H9 (cell line): ENCODE results near the gene TMEM141. TPM values are rescaled to one million over a fixed set of nuclear protein-coding genes. Genes with fewer than 3 reads are reported as not detected.

Experiments
- DNase-seq: peaks from one replicate; pipeline ENCODE4 v3.0.0-alpha.2; 2017
- H2AFZ ChIP-seq: one replicate; pipeline ENCODE4 v1.6.1; 2013; ENCODE audit warnings: mild to moderate bottlenecking, low read length, control low read depth, moderate library complexity
- H2AK5ac ChIP-seq: 2 replicates; pipeline ENCODE4 v1.6.1; 2013; ENCODE audit warnings: low read length, control low read depth, mixed read lengths; ENCODE audit not compliant: insufficient read length
- H2BK120ac ChIP-seq: one replicate; pipeline ENCODE4 v1.6.1; 2013; ENCODE audit warnings: low read depth, mild to moderate bottlenecking, low read length, control low read depth, inconsistent platforms; ENCODE audit not compliant: poor library complexity, severe bottlenecking
- H2BK12ac ChIP-seq: 2 replicates; pipeline ENCODE4 v1.6.1; 2013; ENCODE audit warnings: low read length, control low read depth, mixed read lengths, low read depth; ENCODE audit not compliant: insufficient read length
- H2BK15ac ChIP-seq: 2 replicates; pipeline ENCODE4 v1.6.1; 2013; ENCODE audit warnings: low read depth, low read length, control low read depth
- H2BK20ac ChIP-seq: one replicate; pipeline ENCODE4 v1.6.1; 2013; ENCODE audit warnings: low read depth, mild to moderate bottlenecking, low read length, control low read depth, inconsistent platforms; ENCODE audit not compliant: poor library complexity, severe bottlenecking
- H2BK5ac ChIP-seq: 2 replicates; pipeline ENCODE4 v1.6.1; 2013; ENCODE audit warnings: low read length, control low read depth, mixed read lengths; ENCODE audit not compliant: insufficient read length
- H3K14ac ChIP-seq: 2 replicates; pipeline ENCODE4 v1.6.1; 2013; ENCODE audit warnings: low read length, control low read depth; ENCODE audit not compliant: insufficient read depth
- H3K18ac ChIP-seq: 2 replicates; pipeline ENCODE4 v1.6.1; 2013; ENCODE audit warnings: low read depth, mild to moderate bottlenecking, mixed read lengths, low read length, control low read depth; ENCODE audit not compliant: insufficient read length
- H3K23ac ChIP-seq: 2 replicates; pipeline ENCODE4 v1.6.1; 2013; ENCODE audit warnings: low read length, control low read depth, mixed read lengths, low read depth; ENCODE audit not compliant: insufficient read length
- H3K23me2 ChIP-seq: 2 replicates; pipeline ENCODE4 v1.6.1; 2013; ENCODE audit warnings: low read depth, mild to moderate bottlenecking, mixed read lengths, low read length, control low read depth; ENCODE audit not compliant: insufficient read length, poor library complexity, severe bottlenecking
- H3K27ac ChIP-seq: 2 replicates; pipeline ENCODE4 v1.5.1; 2013; ENCODE audit warnings: low read length, control low read depth, mixed read lengths, low read depth; ENCODE audit not compliant: insufficient read length
- H3K27me3 ChIP-seq: 2 replicates; pipeline ENCODE4 v1.6.1; 2013; ENCODE audit warnings: low read length, control low read depth, inconsistent platforms; ENCODE audit not compliant: insufficient read depth
- H3K4ac ChIP-seq: 2 replicates; pipeline ENCODE4 v1.6.1; 2013; ENCODE audit warnings: low read depth, mild to moderate bottlenecking, control low read depth, inconsistent platforms, low read length, moderate library complexity
- H3K4me1 ChIP-seq: 2 replicates; pipeline ENCODE4 v1.6.1; 2013; ENCODE audit warnings: low read length, control low read depth, inconsistent platforms; ENCODE audit not compliant: insufficient read depth
- H3K4me2 ChIP-seq: 2 replicates; pipeline ENCODE4 v1.6.1; 2013; ENCODE audit warnings: low read length, control low read depth, mixed read lengths; ENCODE audit not compliant: insufficient read length, insufficient read depth
- H3K56ac ChIP-seq: 2 replicates; pipeline ENCODE4 v1.6.1; 2013; ENCODE audit warnings: low read depth, mild to moderate bottlenecking, mixed read lengths, low read length, control low read depth; ENCODE audit not compliant: insufficient read length
- H3K79me1 ChIP-seq: 2 replicates; pipeline ENCODE4 v1.6.1; 2013; ENCODE audit warnings: low read depth, mild to moderate bottlenecking, moderate library complexity, low read length, control low read depth, inconsistent platforms; ENCODE audit not compliant: insufficient read depth, poor library complexity, severe bottlenecking
- H3K79me2 ChIP-seq: 2 replicates; pipeline ENCODE4 v1.6.1; 2013; ENCODE audit warnings: low read length, control low read depth, inconsistent platforms; ENCODE audit not compliant: insufficient read depth
- H3K9ac ChIP-seq: 2 replicates; pipeline ENCODE4 v1.6.1; 2013; ENCODE audit warnings: low read length, control low read depth, mixed read lengths; ENCODE audit not compliant: insufficient read length; ENCODE audit errors: extremely low read depth
- H3K9me3 ChIP-seq: one replicate; pipeline ENCODE4 v1.6.1; 2013; ENCODE audit warnings: low read depth, low read length, inconsistent platforms; ENCODE audit not compliant: control insufficient read depth
- H3T11ph ChIP-seq: one replicate; pipeline ENCODE4 v1.6.1; 2013; ENCODE audit warnings: mild to moderate bottlenecking, low read length, control low read depth, inconsistent platforms
- H4K20me1 ChIP-seq: one replicate; pipeline ENCODE4 v1.6.1; 2013; ENCODE audit not compliant: control insufficient read depth, insufficient read length, insufficient read depth
- H4K5ac ChIP-seq: 2 replicates; pipeline ENCODE4 v1.6.1; 2013; ENCODE audit warnings: low read depth, mild to moderate bottlenecking, mixed read lengths, low read length, control low read depth; ENCODE audit not compliant: insufficient read length
- H4K8ac ChIP-seq: replicated peaks from 2 replicates; pipeline ENCODE4 v1.6.1; 2013; ENCODE audit warnings: low read length, control low read depth, mixed read lengths, low read depth; ENCODE audit not compliant: insufficient read length
- H4K91ac ChIP-seq: 2 replicates; pipeline ENCODE4 v1.6.1; 2013; ENCODE audit warnings: low read depth, mild to moderate bottlenecking, moderate library complexity, mixed read lengths, low read length, control low read depth; ENCODE audit not compliant: insufficient read length
- H3K27ac Mint-ChIP-seq, 3 experiments: 2 replicates in 2 of 3; 3 replicates in 1 of 3; pipeline ENCODE4 v1.8.0; 2020 to 2021; ENCODE audit warnings: mixed read lengths in 3 of 3, mild to moderate bottlenecking in 1 of 3, moderate library complexity in 1 of 3
- H3K27me3 Mint-ChIP-seq: 2 replicates; pipeline ENCODE4 v1.8.0; 2021; ENCODE audit warnings: low read depth, mild to moderate bottlenecking, moderate library complexity, mixed read lengths
- H3K36me3 Mint-ChIP-seq, 3 experiments: 2 replicates in 2 of 3; 3 replicates in 1 of 3; pipeline ENCODE4 v1.8.0; 2020 to 2021; ENCODE audit warnings: low read depth in 3 of 3, mixed read lengths in 3 of 3; ENCODE audit not compliant: insufficient read depth in 1 of 3
- H3K4me1 Mint-ChIP-seq, 2 experiments: 2 replicates each; pipeline ENCODE4 v1.8.0; 2020; ENCODE audit warnings: mixed read lengths in 2 of 2
- H3K4me3 Mint-ChIP-seq, 2 experiments: 2 replicates in 1 of 2; 3 replicates in 1 of 2; pipeline ENCODE4 v1.8.0; 2020 to 2021; ENCODE audit warnings: mild to moderate bottlenecking in 2 of 2, mixed read lengths in 2 of 2, moderate library complexity in 1 of 2
- H3K9me3 Mint-ChIP-seq, 2 experiments: 2 replicates in 1 of 2; 3 replicates in 1 of 2; pipeline ENCODE4 v1.8.0; 2020; ENCODE audit warnings: mild to moderate bottlenecking in 2 of 2, mixed read lengths in 2 of 2, moderate library complexity in 1 of 2
- WGBS: extraction: QIAGEN DNeasy Blood & Tissue Kit; methylation state at CpG from one replicate; pipeline ENCODE4 v1.1.7; 2013; ENCODE audit warnings: missing lambda C conversion rate, low lambda C conversion rate, mixed read lengths; ENCODE audit not compliant: insufficient read length; ENCODE audit errors: extremely low coverage; 5-methylcytosine and 5-hydroxymethylcytosine counted together
- total RNA-seq: library from RNA; stranded (reverse); gene quantifications from 2 replicates; pipeline ENCODE4 v1.2.1, GENCODE V29; 2021
- TF ChIP-seq, protein P1 (sequence below): fragments of 200-600 bp; sonication (generic); conservative IDR thresholded peaks from 3 replicates; pipeline ENCODE4 v1.8.0; 2021; ENCODE audit warnings: antibody characterized with exemption, mild to moderate bottlenecking

The TMEM141 gene
- total RNA-seq, 1 experiment from 2014 or later = 55.2 TPM

DNA sequence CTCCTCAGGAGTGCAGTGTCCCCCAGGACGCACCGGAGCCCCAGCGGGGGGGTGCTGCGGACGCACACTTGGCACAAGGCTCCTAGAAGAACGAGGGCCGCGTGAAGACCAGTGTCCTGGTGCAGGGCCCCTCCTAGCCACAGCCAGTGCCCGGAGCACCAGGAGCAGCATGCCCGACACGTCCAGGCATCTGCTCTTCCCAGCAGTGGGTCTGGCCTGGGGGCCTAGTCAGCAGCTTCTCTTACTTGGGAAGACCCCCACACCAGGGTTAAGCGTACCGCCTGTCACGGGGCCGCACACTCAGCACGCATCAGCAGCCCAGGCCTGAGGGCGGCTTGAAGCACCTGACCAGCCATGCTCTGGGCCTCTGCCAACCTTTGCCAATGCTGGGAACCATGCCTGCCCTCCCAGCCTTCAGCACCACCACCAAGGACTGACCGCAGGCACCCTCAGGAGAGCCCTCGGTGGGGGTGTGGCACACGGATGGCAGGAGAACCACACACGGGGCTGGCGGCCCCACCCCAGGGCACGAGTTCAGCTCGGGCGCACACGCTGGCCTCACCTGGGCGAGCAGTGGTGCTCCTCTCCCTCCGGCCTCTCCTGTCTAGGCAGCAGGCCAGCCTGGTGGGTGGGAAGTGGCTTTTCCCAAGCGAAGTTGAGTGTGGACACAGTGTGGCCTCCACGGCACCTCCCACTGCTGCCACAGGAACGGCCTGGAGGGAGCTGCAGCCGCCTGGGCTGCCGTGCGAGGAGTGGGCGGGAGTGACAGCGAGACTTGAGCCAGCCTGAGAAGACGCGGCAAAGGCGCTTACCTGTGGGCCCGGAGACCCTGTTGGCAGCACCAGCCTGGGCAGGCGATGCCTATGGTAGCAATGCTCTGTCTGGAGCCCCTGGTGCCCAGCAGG, 39.1 kb downstream of the TMEM141 start:
- Mint-ChIP-seq H3K36me3 (peaks cover 14 to 56% (median 54%) of the 10 kb centered on the region in 3 experiments), H3K4me1 (no peaks in the 10 kb centered on the region), H3K27me3 (peaks cover 1% of the 10 kb centered on the region; the same call in 1 of the 2 replicates), H3K4me3 (no peak overlapping the region), H3K9me3 (no peaks in the 10 kb centered on the region), H3K27ac (no peak overlapping the region)
- Histone ChIP-seq H2BK20ac (no peak overlapping the region), H2BK15ac (no peak overlapping the region), H3K9ac (no peak overlapping the region), H3K23ac (no peak overlapping the region), H3K23me2 (no peaks in the 10 kb centered on the region), H3K18ac (no peak overlapping the region), H3K56ac (no peak overlapping the region), H3K4me2 (no peak overlapping the region), H3T11ph (no peak overlapping the region), H4K8ac (no peak overlapping the region), H3K79me2 (no peaks in the 10 kb centered on the region), H2BK12ac (no peak overlapping the region), H3K14ac (no peak overlapping the region), H3K4ac (no peak overlapping the region), H2AK5ac (no peak overlapping the region), H3K27ac (no peak overlapping the region), H3K79me1 (no peaks in the 10 kb centered on the region), H4K91ac (no peak overlapping the region), H4K5ac (no peak overlapping the region), H4K20me1 (no peaks in the 10 kb centered on the region), H3K4me1 (no peaks in the 10 kb centered on the region), H2BK5ac (no peak overlapping the region), H2AFZ (no peak overlapping the region), H2BK120ac (no peak overlapping the region), H3K9me3 (no peaks in the 10 kb centered on the region), H3K27me3 (no peaks in the 10 kb centered on the region)
- no CpG with 5 or more reads among the region's 41 CpGs for WGBS
- DNase-seq = no peak
- TF ChIP-seq, protein P1, sequence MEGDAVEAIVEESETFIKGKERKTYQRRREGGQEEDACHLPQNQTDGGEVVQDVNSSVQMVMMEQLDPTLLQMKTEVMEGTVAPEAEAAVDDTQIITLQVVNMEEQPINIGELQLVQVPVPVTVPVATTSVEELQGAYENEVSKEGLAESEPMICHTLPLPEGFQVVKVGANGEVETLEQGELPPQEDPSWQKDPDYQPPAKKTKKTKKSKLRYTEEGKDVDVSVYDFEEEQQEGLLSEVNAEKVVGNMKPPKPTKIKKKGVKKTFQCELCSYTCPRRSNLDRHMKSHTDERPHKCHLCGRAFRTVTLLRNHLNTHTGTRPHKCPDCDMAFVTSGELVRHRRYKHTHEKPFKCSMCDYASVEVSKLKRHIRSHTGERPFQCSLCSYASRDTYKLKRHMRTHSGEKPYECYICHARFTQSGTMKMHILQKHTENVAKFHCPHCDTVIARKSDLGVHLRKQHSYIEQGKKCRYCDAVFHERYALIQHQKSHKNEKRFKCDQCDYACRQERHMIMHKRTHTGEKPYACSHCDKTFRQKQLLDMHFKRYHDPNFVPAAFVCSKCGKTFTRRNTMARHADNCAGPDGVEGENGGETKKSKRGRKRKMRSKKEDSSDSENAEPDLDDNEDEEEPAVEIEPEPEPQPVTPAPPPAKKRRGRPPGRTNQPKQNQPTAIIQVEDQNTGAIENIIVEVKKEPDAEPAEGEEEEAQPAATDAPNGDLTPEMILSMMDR = no peak
